IPS-18a (cell line): ENCODE measurements around the gene GPRC5B.

ENCODE experiments used
- H3K27ac ChIP-seq: one replicate; pipeline ENCODE4 v1.5.1; 2013; ENCODE audit warnings: low read length
- H3K27me3 ChIP-seq: one replicate; pipeline ENCODE4 v1.6.1; 2013; ENCODE audit warnings: mild to moderate bottlenecking, low read length; ENCODE audit not compliant: control insufficient read depth, insufficient read depth
- H3K36me3 ChIP-seq: one replicate; pipeline ENCODE4 v1.6.1; 2013; ENCODE audit warnings: low read depth, low read length; ENCODE audit not compliant: control insufficient read depth
- H3K4me1 ChIP-seq: one replicate; pipeline ENCODE4 v1.6.1; 2013; ENCODE audit warnings: low read depth, low read length; ENCODE audit not compliant: control insufficient read depth
- H3K4me3 ChIP-seq: one replicate; pipeline ENCODE4 v1.5.1; 2013; ENCODE audit warnings: low read length
- H3K9ac ChIP-seq: one replicate; pipeline ENCODE4 v1.6.1; 2013; ENCODE audit warnings: mild to moderate bottlenecking, low read length, moderate library complexity
- H3K9me3 ChIP-seq: one replicate; pipeline ENCODE4 v1.6.1; 2013; ENCODE audit warnings: low read depth, low read length; ENCODE audit not compliant: control insufficient read depth

The GPRC5B gene

DNA sequence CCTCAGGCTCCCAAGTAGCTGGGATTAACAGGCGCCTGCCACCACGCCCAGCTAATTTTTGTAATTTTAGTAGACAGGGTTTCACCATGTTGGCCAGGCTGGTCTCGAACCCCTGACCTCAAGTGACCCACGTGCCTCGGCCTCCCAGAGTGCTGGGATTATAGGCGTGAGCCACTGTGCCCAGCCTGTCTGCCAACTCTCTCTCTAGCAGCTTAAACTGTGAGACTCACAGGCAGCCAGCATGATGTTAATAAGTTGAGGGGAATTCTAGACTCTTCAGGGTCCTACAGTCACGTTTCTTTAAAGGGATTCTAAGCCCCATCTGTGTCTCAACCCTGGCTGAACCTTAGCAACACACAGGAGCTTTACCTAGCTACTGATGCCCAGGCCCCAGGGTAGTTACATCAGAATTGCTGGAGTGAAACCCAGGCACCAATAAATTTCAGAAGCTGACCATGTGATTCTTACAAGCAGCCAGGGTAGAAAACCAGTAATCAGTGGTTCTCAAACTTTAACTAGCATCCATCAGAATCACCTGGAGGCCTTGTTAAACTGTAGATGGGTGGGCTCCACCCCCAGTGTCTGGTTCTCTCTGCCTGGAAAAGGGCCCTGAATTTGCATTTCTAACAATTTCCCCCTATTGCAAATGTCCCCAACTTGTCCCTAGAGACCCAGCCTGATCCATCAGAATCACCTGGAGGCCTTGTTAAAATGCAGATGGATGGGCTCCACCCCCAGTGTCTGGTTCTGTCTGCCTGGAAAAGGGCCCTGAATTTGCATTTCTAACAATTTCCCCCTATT, 30.7 kb downstream of the GPRC5B start:
- H3K9me3 ChIP-seq, result no peaks in the 10 kb centered on the region
- peaks cover 49% of the 10 kb centered on the region for H3K4me1 ChIP-seq
- peaks cover 10% of the 10 kb centered on the region for H3K36me3 ChIP-seq
- H3K27ac ChIP-seq, result no peak overlapping the region
- H3K4me3 ChIP-seq, result no peak overlapping the region
- H3K27me3 ChIP-seq, result no peaks in the 10 kb centered on the region
- H3K9ac ChIP-seq, result no peak overlapping the region

- Histone ChIP-seq H3K9ac (no peak overlapping the region), H3K4me1 (peaks cover 44% of the 10 kb centered on the region), H3K27me3 (no peaks in the 10 kb centered on the region), H3K36me3 (peaks cover 5% of the 10 kb centered on the region), H3K27ac (no peak overlapping the region), H3K4me3 (no peak overlapping the region), H3K9me3 (no peaks in the 10 kb centered on the region)
Observed at GRCh38 chr16:19853132-19853741, 31.4 kb downstream of the GPRC5B start.

- no peaks in the 10 kb centered on the region for H3K27me3 ChIP-seq
- no peak overlapping the region for H3K9ac ChIP-seq
- H3K36me3 ChIP-seq, result no peaks in the 10 kb centered on the region
- H3K4me3 ChIP-seq, result no peak overlapping the region
- H3K9me3 ChIP-seq, result no peaks in the 10 kb centered on the region
- H3K4me1 ChIP-seq, result peaks cover 33% of the 10 kb centered on the region
- H3K27ac ChIP-seq, result no peak overlapping the region
Observed at GRCh38 chr16:19851476-19851875, 33.2 kb downstream of the GPRC5B start.

DNA sequence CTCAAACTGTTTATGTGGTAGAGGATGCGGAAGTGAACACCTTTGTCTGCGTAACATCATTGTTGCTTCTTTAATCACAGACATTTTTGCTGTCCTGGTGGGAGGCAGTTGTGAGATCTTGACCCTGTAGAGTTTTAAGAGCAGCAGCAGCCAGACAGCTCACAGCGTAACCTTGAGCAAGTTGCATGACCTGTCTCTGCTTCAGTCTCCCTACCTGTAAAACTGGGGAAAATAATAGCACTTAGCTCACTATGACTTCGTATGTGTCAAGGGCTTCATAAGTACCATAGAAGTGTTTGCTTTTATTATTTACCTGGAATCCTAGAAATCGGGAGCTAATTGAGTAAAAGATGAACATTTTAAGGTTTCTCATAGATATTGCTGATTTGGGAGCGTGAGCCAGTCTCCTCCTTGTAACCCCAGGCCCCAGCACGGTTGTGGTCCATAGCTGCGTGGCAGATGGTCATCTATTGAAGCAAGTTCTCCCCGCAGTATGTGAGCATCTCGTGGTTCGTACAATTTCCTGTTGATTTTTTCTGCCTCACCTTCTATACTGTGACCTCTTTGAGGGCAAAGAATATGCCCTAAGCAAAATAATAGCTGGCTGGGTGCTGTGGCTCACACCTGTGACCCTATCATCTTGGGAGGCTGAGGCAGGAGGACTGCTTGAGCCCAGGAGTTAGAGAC, 34.4 kb downstream of the GPRC5B start:
- H3K9ac ChIP-seq, result no peak overlapping the region
- H3K27ac ChIP-seq, result no peak overlapping the region
- H3K36me3 ChIP-seq, result no peaks in the 10 kb centered on the region
- peaks cover 26% of the 10 kb centered on the region for H3K4me1 ChIP-seq
- H3K9me3 ChIP-seq, result no peaks in the 10 kb centered on the region
- H3K27me3 ChIP-seq, result no peaks in the 10 kb centered on the region
- no peak overlapping the region for H3K4me3 ChIP-seq

DNA sequence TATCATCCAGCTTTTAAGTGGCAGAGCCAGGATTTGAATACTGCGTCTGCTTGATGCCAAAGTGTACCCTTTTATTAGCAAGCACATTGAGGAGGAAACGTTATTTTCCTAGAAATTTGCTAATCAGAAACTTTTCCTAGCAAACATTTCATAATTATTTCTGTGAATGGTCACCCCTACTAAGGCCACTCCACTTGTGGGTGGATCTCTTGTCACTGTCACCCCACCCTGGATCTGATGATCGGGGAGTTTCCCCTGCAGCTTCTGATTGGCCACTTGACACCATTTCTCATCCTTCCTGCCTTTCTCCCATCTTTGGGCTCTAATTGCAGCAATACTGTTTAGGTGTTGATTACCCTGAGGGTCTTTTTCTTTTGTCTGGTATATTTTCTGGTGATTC, 35.9 kb downstream of the GPRC5B start:
- H3K4me1 ChIP-seq, result peaks cover 17% of the 10 kb centered on the region
- no peak overlapping the region for H3K27ac ChIP-seq
- no peak overlapping the region for H3K9ac ChIP-seq
- H3K36me3 ChIP-seq, result no peaks in the 10 kb centered on the region
- no peaks in the 10 kb centered on the region for H3K27me3 ChIP-seq
- H3K9me3 ChIP-seq, result no peaks in the 10 kb centered on the region
- H3K4me3 ChIP-seq, result no peak overlapping the region

DNA sequence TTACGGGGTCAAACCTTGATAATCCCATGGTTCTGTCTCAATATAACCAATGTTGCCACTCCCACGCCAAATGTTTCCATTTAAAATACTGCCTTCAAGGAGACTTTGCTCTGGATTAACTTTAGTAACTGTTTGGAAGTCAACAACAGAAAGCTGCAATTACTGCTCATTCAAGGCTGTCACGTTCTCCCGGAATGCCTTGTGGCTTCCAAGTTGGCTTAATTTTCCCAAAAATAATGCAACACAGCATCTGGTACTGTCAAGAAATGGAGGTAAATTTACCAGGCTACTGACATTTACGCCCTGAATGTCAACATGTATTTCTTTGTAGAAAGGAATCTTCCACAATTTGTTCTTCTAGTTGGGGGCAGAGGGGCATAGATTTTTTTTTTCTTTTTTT, 38.2 kb downstream of the GPRC5B start:
- H3K27ac ChIP-seq, result no peak overlapping the region
- no peaks in the 10 kb centered on the region for H3K27me3 ChIP-seq
- peaks cover 5% of the 10 kb centered on the region for H3K4me1 ChIP-seq
- H3K36me3 ChIP-seq, result no peaks in the 10 kb centered on the region
- no peaks in the 10 kb centered on the region for H3K9me3 ChIP-seq
- no peak overlapping the region for H3K4me3 ChIP-seq
- no peak overlapping the region for H3K9ac ChIP-seq

- no peak overlapping the region for H3K27ac ChIP-seq
- no peaks in the 10 kb centered on the region for H3K9me3 ChIP-seq
- no peak overlapping the region for H3K9ac ChIP-seq
- H3K27me3 ChIP-seq, result no peaks in the 10 kb centered on the region
- H3K36me3 ChIP-seq, result no peaks in the 10 kb centered on the region
- no peak overlapping the region for H3K4me3 ChIP-seq
- no peaks in the 10 kb centered on the region for H3K4me1 ChIP-seq
Observed at GRCh38 chr16:19844945-19845641, 39.6 kb downstream of the GPRC5B start.

GRCh38 chr16:19843371-19843770, 41.3 kb downstream of the GPRC5B start:
- Histone ChIP-seq H3K27ac (no peak overlapping the region), H3K9ac (no peak overlapping the region), H3K4me1 (peaks cover 2% of the 10 kb centered on the region), H3K4me3 (no peak overlapping the region), H3K27me3 (no peaks in the 10 kb centered on the region), H3K9me3 (no peaks in the 10 kb centered on the region), H3K36me3 (no peaks in the 10 kb centered on the region)

DNA sequence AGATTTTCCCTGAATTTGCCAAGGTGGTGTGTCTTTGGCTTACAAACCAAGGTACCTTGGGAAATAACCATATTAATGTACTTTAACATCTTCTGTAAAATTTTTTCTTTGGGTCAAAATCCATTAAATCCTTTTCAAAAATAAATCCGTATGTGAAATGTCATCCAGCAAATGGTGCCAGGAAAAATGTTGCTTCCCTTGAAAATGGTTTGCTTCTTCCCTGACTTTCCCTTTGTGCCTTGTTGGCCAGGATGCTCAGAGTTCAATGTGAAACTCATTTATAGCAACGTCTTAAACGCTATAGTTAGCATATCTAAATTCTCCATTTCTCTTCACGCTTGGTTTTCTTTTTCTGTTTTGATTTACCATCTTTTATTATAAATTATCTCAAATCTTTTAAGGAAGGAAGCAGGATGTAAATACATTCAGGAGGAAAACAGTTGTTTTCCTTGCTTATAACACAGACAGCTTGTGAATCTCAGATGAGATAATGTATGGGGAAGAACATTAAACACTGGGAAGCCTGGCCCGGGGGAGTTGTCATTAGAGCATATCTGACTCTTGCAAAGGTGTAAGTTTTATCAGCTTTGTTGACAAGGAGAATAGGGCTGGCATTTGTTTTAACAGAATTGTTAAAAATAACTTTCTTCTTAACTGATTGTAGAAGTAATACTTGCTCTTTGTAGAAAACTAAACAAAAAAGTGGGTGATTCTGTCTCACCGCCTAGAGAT, 42.1 kb downstream of the GPRC5B start:
- no peaks in the 10 kb centered on the region for H3K9me3 ChIP-seq
- H3K27ac ChIP-seq, result no peak overlapping the region

GRCh38 chr16:19841184-19841583, 43.5 kb downstream of the GPRC5B start:
- Histone ChIP-seq H3K27me3 (no peaks in the 10 kb centered on the region), H3K4me3 (no peak overlapping the region), H3K36me3 (no peaks in the 10 kb centered on the region), H3K9ac (no peak overlapping the region), H3K27ac (no peak overlapping the region), H3K4me1 (peaks cover 16% of the 10 kb centered on the region), H3K9me3 (no peaks in the 10 kb centered on the region)

More for the DNA sequence above, 42.1 kb downstream of the GPRC5B start:
- no peak overlapping the region for H3K4me3 ChIP-seq
- H3K36me3 ChIP-seq, result no peaks in the 10 kb centered on the region
- H3K9ac ChIP-seq, result no peak overlapping the region
- peaks cover 10% of the 10 kb centered on the region for H3K4me1 ChIP-seq
- no peaks in the 10 kb centered on the region for H3K27me3 ChIP-seq
